Smooth muscle cell (in vitro differentiated cells): ENCODE data around the gene DUSP2. TPM values are rescaled to one million over a fixed set of nuclear protein-coding genes. Genes with fewer than 3 reads are reported as not detected.
A peak's percentile ranks its signal among the peaks of the same experiment; 100 is the strongest.

Experiments used
- DNase-seq: peaks from one replicate; lab custom pipeline; 2025; ENCODE audit not compliant: unreplicated experiment; lab: John Stamatoyannopoulos, UW
- H2AFZ ChIP-seq: fragments of 200-600 bp; sonication (generic); 2 replicates; pipeline ENCODE4 v1.6.0; 2016; ENCODE audit warnings: antibody characterized with exemption, low read depth, mild to moderate bottlenecking
- H3F3A ChIP-seq: fragments of 200-600 bp; sonication (generic); 2 replicates; pipeline ENCODE4 v1.6.0; 2017; ENCODE audit warnings: antibody characterized with exemption, low read depth
- H3K27ac ChIP-seq: fragments of 200-600 bp; sonication (generic); 2 replicates; pipeline ENCODE4 v1.5.1; 2016; ENCODE audit warnings: low read depth, mild to moderate bottlenecking
- H3K27me3 ChIP-seq: fragments of 200-600 bp; sonication (generic); 2 replicates; pipeline ENCODE4 v1.6.1; 2016; ENCODE audit warnings: low read depth, mild to moderate bottlenecking
- H3K36me3 ChIP-seq: fragments of 200-600 bp; sonication (generic); 2 replicates; pipeline ENCODE4 v1.5.1; 2016; ENCODE audit warnings: low read depth
- H3K4me1 ChIP-seq: fragments of 200-600 bp; sonication (generic); 2 replicates; pipeline ENCODE4 v1.5.1; 2016; ENCODE audit warnings: low read depth
- H3K4me2 ChIP-seq: fragments of 200-600 bp; sonication (generic); 2 replicates; pipeline ENCODE4 v1.6.0; 2016; ENCODE audit warnings: mild to moderate bottlenecking
- H3K4me3 ChIP-seq: fragments of 200-600 bp; sonication (generic); 2 replicates; pipeline ENCODE4 v1.5.1; 2016; ENCODE audit warnings: mild to moderate bottlenecking
- H3K79me2 ChIP-seq: fragments of 200-600 bp; sonication (generic); 2 replicates; pipeline ENCODE4 v1.6.0; 2016; ENCODE audit warnings: low read depth, mild to moderate bottlenecking
- H3K9ac ChIP-seq: fragments of 200-600 bp; sonication (generic); 2 replicates; pipeline ENCODE4 v1.6.0; 2016; ENCODE audit warnings: low read depth
- H3K9me3 ChIP-seq: fragments of 200-600 bp; sonication (generic); replicated peaks from 2 replicates; pipeline ENCODE4 v1.5.1; 2016; ENCODE audit warnings: low read depth
- H4K20me1 ChIP-seq: fragments of 200-600 bp; sonication (generic); 2 replicates; pipeline ENCODE4 v1.6.0; 2016; ENCODE audit warnings: low read depth
- CTCF ChIP-seq: fragments of 200-600 bp; sonication (generic); IDR thresholded peaks from 2 replicates; pipeline ENCODE4 v1.5.1; 2017; ENCODE audit warnings: borderline replicate concordance, mild to moderate bottlenecking, antibody characterized with exemption; ENCODE audit not compliant: insufficient read depth, poor library complexity, severe bottlenecking
- WGBS: methylation state at CpG from one replicate; pipeline ENCODE4 v1.1.7; 2016; ENCODE audit warnings: low lambda C conversion rate; 5-methylcytosine and 5-hydroxymethylcytosine counted together
- polyA plus RNA-seq: library from polyadenylated mRNA; unstranded; fragments of >200 nt; fragmentation: Nextera tagmentation; extraction: Ambion mirVana; gene quantifications from 2 replicates; pipeline ENCODE4 v1.2.1, GENCODE V29; 2016
- total RNA-seq: library from RNA; depleted of rRNA; stranded (reverse); fragments of >200 nt; gene quantifications from 2 replicates; pipeline ENCODE4 v1.2.3, GENCODE V29; 2014

Gene DUSP2
- total and polyA plus RNA-seq, 2 experiments from 2014 or later, result 55.3 to 89.3 TPM

DNA sequence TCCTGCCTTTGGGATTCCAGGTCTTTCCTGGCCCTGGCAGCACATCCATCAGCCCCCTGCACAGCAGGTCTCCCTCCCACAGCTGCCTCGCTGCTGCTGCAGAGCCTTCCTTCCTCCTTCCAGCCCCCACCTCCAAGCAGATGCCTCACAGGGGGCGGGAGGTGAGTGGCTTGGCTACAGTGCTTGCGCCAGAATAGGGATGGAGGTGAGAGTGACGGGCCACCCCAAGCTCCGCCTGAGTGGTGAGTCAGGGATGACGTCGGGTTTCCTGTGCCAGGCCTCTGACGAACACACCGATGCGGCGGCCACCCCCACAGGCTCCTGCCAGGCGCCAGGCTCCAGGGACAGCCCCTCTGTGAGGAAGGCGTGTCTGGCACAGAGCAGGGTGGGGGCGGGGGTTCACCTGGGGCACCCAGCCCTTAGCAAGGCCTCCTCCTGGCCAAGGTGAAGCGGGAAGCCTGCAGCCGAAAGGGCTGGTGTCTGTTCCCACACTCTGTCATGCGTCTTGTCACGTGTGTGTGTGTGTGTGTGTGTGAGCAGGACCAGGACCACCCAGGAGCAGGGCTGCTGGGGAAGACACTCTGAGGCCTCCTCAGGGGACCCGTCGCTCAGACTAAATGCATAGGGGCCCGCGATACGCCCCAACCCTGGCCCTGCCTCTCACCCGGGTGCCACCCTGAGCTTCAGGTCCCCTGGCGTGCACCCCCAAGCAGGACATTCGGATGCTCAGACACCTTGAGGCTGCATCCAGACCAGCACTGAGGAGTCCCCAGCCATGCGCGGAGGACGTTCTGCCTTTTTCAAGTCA is 3.4 kb upstream of the DUSP2 start:
- Histone ChIP-seq H4K20me1 (peaks cover 5% of the 10 kb centered on the region), H3F3A (no peaks in the 10 kb centered on the region), H3K79me2 (no peaks in the 10 kb centered on the region), H3K4me1 (peaks cover 4% of the 10 kb centered on the region), H3K27ac (peak overlapping the region; percentile 16), H3K4me3 (no peak overlapping the region), H3K4me2 (peak overlapping the region; percentile 64), H3K27me3 (no peaks in the 10 kb centered on the region), H3K36me3 (no peaks in the 10 kb centered on the region), H2AFZ (peak overlapping the region; percentile 69), H3K9me3 (no peaks in the 10 kb centered on the region), H3K9ac (peak overlapping the region; percentile 20)
- DNase-seq, result peak; percentile 68
- WGBS, result 39% methylated on average over 23 of the region's 29 CpGs
- TF ChIP-seq CTCF, result no peak

- WGBS, result 74% methylated on average over 9 of the region's 9 CpGs
- H3K4me2 ChIP-seq, result peak overlapping the region; percentile 64
- H3K27ac ChIP-seq, result peak overlapping the region; percentile 16
Measured at GRCh38 chr2:96147593-96148201, 2.5 kb upstream of the DUSP2 start.

GRCh38 chr2:96146881-96147592 is 1.8 kb upstream of the DUSP2 start:
- no peak overlapping the region for H3K9ac ChIP-seq
- H3K36me3 ChIP-seq, result no peaks in the 10 kb centered on the region
- peak overlapping the region; percentile 11 for H3K27ac ChIP-seq
- H4K20me1 ChIP-seq, result peaks cover 11% of the 10 kb centered on the region
- no peak overlapping the region for H2AFZ ChIP-seq
- WGBS, result 49% methylated on average over 9 of the region's 9 CpGs
- H3K4me2 ChIP-seq, result no peak overlapping the region
- H3K79me2 ChIP-seq, result no peaks in the 10 kb centered on the region
- no peaks in the 10 kb centered on the region for H3K9me3 ChIP-seq
- H3K4me3 ChIP-seq, result no peak overlapping the region
- no peak for TF ChIP-seq CTCF
- no peak for DNase-seq
- H3K4me1 ChIP-seq, result peaks cover 4% of the 10 kb centered on the region
- H3K27me3 ChIP-seq, result no peaks in the 10 kb centered on the region
- no peaks in the 10 kb centered on the region for H3F3A ChIP-seq

More at GRCh38 chr2:96147593-96148201, 2.5 kb upstream of the DUSP2 start:
- Histone ChIP-seq H3K79me2 (no peaks in the 10 kb centered on the region), H3K9ac (no peak overlapping the region), H3K4me1 (peaks cover 4% of the 10 kb centered on the region), H3K9me3 (no peaks in the 10 kb centered on the region), H4K20me1 (peaks cover 11% of the 10 kb centered on the region), H3K4me3 (no peak overlapping the region), H2AFZ (no peak overlapping the region), H3K36me3 (no peaks in the 10 kb centered on the region), H3F3A (no peaks in the 10 kb centered on the region), H3K27me3 (no peaks in the 10 kb centered on the region)
- no peak for TF ChIP-seq CTCF
- no peak for DNase-seq
